ACC112 (cell line): Measurements from ENCODE around the gene GLT8D2.
A peak's percentile ranks its signal among the peaks of the same experiment; 100 is the strongest.
"Not testable (repeated sequence)": the region's sequence is repeated elsewhere in the genome, so short reads cannot be mapped to it uniquely, and the experiment has no call there.

Experiments used
- H2AFZ ChIP-seq: fragments of 200-600 bp; sonication (generic); one replicate; pipeline ENCODE4 v1.6.0; 2017; ENCODE audit warnings: antibody characterized with exemption, low read length; ENCODE audit not compliant: unreplicated experiment
- H3K27ac ChIP-seq: fragments of 200-600 bp; sonication (generic); 2 replicates; pipeline ENCODE4 v1.5.1; 2014; ENCODE audit warnings: low read depth, mild to moderate bottlenecking, antibody characterized with exemption, low read length, moderate library complexity
- H3K27me3 ChIP-seq: fragments of 200-600 bp; sonication (generic); 2 replicates; pipeline ENCODE4 v1.6.1; 2014; ENCODE audit warnings: mild to moderate bottlenecking, antibody characterized with exemption, low read length, moderate library complexity, mixed read lengths; ENCODE audit not compliant: insufficient read depth
- H3K36me3 ChIP-seq: fragments of 200-600 bp; sonication (generic); 2 replicates; pipeline ENCODE4 v1.6.1; 2016; ENCODE audit warnings: mild to moderate bottlenecking, antibody characterized with exemption, low read length, moderate library complexity, mixed read lengths; ENCODE audit not compliant: insufficient read depth
- H3K4me1 ChIP-seq: fragments of 200-600 bp; sonication (generic); one replicate; pipeline ENCODE4 v1.6.1; 2016; ENCODE audit warnings: low read length, mixed read lengths; ENCODE audit not compliant: insufficient read depth, unreplicated experiment, control insufficient read depth
- H3K4me3 ChIP-seq: fragments of 200-600 bp; sonication (generic); 2 replicates; pipeline ENCODE4 v1.5.1; 2014; ENCODE audit warnings: mild to moderate bottlenecking, low read depth, low read length
- H3K79me2 ChIP-seq: fragments of 200-600 bp; sonication (generic); one replicate; pipeline ENCODE4 v1.6.0; 2016; ENCODE audit warnings: low read length; ENCODE audit not compliant: control insufficient read depth, unreplicated experiment, insufficient read depth

Gene GLT8D2

GRCh38 chr12:104054681-104055346 lies 4.8 kb upstream of the GLT8D2 start:
- no peak overlapping the region for H2AFZ ChIP-seq

GRCh38 chr12:104050436-104050835 lies 449 bp upstream of the GLT8D2 start:
- H3K27me3 ChIP-seq = no peaks in the 10 kb centered on the region
- H3K36me3 ChIP-seq = no peaks in the 10 kb centered on the region
- peak overlapping the region; percentile 35 for H2AFZ ChIP-seq
- H3K4me3 ChIP-seq = peak overlapping the region; percentile 79
- peaks cover 10% of the 10 kb centered on the region for H3K79me2 ChIP-seq
- H3K27ac ChIP-seq = peak overlapping the region; percentile 17
- H3K4me1 ChIP-seq = peaks cover 18% of the 10 kb centered on the region

More at GRCh38 chr12:104054681-104055346, 4.8 kb upstream of the GLT8D2 start:
- H3K79me2 ChIP-seq = no peaks in the 10 kb centered on the region
- no peak overlapping the region for H3K27ac ChIP-seq
- H3K4me3 ChIP-seq = no peak overlapping the region
- H3K27me3 ChIP-seq = no peaks in the 10 kb centered on the region
- H3K36me3 ChIP-seq = no peaks in the 10 kb centered on the region
- H3K4me1 ChIP-seq = peaks cover 3% of the 10 kb centered on the region

- H2AFZ ChIP-seq = peak overlapping the region; percentile 35
- peak overlapping the region; percentile 17 for H3K27ac ChIP-seq
- H3K36me3 ChIP-seq = no peaks in the 10 kb centered on the region
- H3K79me2 ChIP-seq = peaks cover 10% of the 10 kb centered on the region
- peaks cover 18% of the 10 kb centered on the region for H3K4me1 ChIP-seq
- H3K4me3 ChIP-seq = peak overlapping the region; percentile 79
- no peaks in the 10 kb centered on the region for H3K27me3 ChIP-seq
Observed at GRCh38 chr12:104049278-104049902, 597 bp downstream of the GLT8D2 start.

- H3K79me2 ChIP-seq = peaks cover 10% of the 10 kb centered on the region
- no peaks in the 10 kb centered on the region for H3K27me3 ChIP-seq
- H2AFZ ChIP-seq = peak overlapping the region; percentile 35
- peak overlapping the region; percentile 17; the same call in 1 of the 2 replicates for H3K27ac ChIP-seq
- H3K4me1 ChIP-seq = peaks cover 18% of the 10 kb centered on the region
- no peaks in the 10 kb centered on the region for H3K36me3 ChIP-seq
- H3K4me3 ChIP-seq = peak overlapping the region; percentile 79
Observed at GRCh38 chr12:104048811-104049210, 1.2 kb downstream of the GLT8D2 start.

- peak overlapping the region; percentile 79 for H3K4me3 ChIP-seq
- H3K36me3 ChIP-seq = no peaks in the 10 kb centered on the region
- peaks cover 10% of the 10 kb centered on the region for H3K79me2 ChIP-seq
- no peaks in the 10 kb centered on the region for H3K27me3 ChIP-seq
- H3K4me1 ChIP-seq = peaks cover 18% of the 10 kb centered on the region
- no peak overlapping the region for H3K27ac ChIP-seq
- H2AFZ ChIP-seq = peak overlapping the region; percentile 35
Observed at GRCh38 chr12:104048162-104048561, 1.8 kb downstream of the GLT8D2 start.

- H3K27ac ChIP-seq = no peak overlapping the region
- H3K36me3 ChIP-seq = no peaks in the 10 kb centered on the region
- no peak overlapping the region for H2AFZ ChIP-seq
- no peak overlapping the region for H3K4me3 ChIP-seq
- peaks cover 18% of the 10 kb centered on the region for H3K4me1 ChIP-seq
- H3K79me2 ChIP-seq = peaks cover 10% of the 10 kb centered on the region
- no peaks in the 10 kb centered on the region for H3K27me3 ChIP-seq
Observed at GRCh38 chr12:104046306-104046705, 3.7 kb downstream of the GLT8D2 start.

- Histone ChIP-seq H3K36me3 (no peaks in the 10 kb centered on the region), H3K79me2 (peaks cover 10% of the 10 kb centered on the region), H3K27ac (no peak overlapping the region), H2AFZ (no peak overlapping the region), H3K4me1 (peaks cover 14% of the 10 kb centered on the region), H3K27me3 (no peaks in the 10 kb centered on the region), H3K4me3 (no peak overlapping the region)
Observed at GRCh38 chr12:104044158-104044557, 5.8 kb downstream of the GLT8D2 start.

- no peaks in the 10 kb centered on the region for H3K27me3 ChIP-seq
- H3K4me3 ChIP-seq = no peak overlapping the region
- H3K79me2 ChIP-seq = no peaks in the 10 kb centered on the region
- H3K27ac ChIP-seq = no peak overlapping the region
- no peaks in the 10 kb centered on the region for H3K36me3 ChIP-seq
- H2AFZ ChIP-seq = no peak overlapping the region
- H3K4me1 ChIP-seq = no peaks in the 10 kb centered on the region
Observed at GRCh38 chr12:104042580-104042979, 7.4 kb downstream of the GLT8D2 start.

- not testable (repeated sequence) for H3K4me1 ChIP-seq, H3K4me3 ChIP-seq, H3K27me3 ChIP-seq, H3K27ac ChIP-seq, H2AFZ ChIP-seq, H3K79me2 ChIP-seq, H3K36me3 ChIP-seq
Observed at GRCh38 chr12:104039769-104040168, 10.2 kb downstream of the GLT8D2 start.

- H3K36me3 ChIP-seq, H3K27me3 ChIP-seq, H3K4me3 ChIP-seq, H3K27ac ChIP-seq, H3K4me1 ChIP-seq, H3K79me2 ChIP-seq, H2AFZ ChIP-seq: not testable (repeated sequence)
Observed at GRCh38 chr12:104036143-104036542, 13.8 kb downstream of the GLT8D2 start.

GRCh38 chr12:104030596-104030995 lies 19.4 kb downstream of the GLT8D2 start:
- H3K79me2 ChIP-seq = not testable (repeated sequence)

More at GRCh38 chr12:104030596-104030995, 19.4 kb downstream of the GLT8D2 start:
- not testable (repeated sequence) for H2AFZ ChIP-seq, H3K4me3 ChIP-seq, H3K36me3 ChIP-seq, H3K27ac ChIP-seq, H3K27me3 ChIP-seq, H3K4me1 ChIP-seq
